Ammon's horn (tissue), 1 donor: Measurements from ENCODE around the gene SULT4A1.
"Not testable (repeated sequence)": the region's sequence is repeated elsewhere in the genome, so short reads cannot be mapped to it uniquely, and the experiment has no call there.

Experiments
- DNase-seq: peaks from one replicate; pipeline ENCODE4 v3.0.0-alpha.2; 2016; ENCODE audit warnings: low spot score

The SULT4A1 gene

DNA sequence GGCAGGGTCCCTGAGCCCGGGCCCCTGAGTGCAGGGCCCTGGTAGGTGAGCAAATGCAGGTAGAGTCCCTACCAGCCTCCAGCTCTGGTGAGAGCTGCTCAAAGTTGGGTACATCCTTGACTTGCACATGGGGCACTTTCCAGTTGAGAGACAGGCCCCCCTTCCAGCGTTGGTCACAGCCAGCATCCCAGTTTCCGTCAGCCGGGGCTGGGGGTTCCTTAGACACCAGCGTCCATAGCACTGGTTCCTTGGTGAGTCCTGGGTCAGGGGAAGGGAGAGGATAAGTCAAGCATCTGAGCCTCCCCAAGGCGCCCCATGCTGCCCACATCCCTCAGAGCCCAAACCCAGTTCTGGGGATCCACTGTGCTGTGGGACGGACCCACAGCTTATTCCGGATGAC is 23.9 kb upstream of the SULT4A1 start:
- DNase-seq = no peak

DNA sequence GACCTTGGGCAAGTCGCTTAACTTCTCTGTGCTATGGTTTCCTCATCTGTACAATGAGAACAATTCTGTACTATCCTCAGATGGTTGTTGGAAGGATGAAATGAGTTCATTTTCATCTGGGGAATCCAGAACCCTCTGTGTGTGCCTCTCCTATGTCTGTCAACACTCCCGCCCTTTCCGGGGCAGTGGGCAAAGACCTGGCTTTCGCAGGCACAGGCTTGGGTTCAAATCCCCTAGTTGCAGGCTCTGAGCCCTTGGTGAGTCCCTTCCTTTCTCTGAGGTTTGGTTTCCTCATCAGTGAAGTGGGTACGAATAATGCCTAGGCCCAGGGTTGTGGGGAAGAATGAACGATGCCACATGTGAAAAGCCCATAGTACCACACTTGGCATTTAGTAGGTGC is 23.5 kb upstream of the SULT4A1 start:
- no peak for DNase-seq

DNA sequence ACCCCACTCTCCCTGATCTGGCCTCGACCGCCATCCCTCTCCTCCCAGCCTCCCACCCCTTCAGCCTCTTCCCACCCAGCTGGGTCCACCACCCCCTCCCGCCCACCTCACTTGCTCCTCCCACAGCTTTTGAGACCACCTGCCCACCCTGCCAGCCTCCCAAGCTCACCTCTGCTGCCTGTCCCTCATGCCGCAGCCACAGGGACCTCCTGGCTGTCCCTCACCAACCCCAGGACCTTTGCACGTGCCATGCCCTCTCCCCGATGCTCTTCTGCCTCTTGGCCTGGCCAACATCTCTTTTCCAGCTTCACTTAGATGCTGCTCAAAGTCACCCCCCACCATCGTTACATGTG is 23.0 kb upstream of the SULT4A1 start:
- no peak for DNase-seq

DNA sequence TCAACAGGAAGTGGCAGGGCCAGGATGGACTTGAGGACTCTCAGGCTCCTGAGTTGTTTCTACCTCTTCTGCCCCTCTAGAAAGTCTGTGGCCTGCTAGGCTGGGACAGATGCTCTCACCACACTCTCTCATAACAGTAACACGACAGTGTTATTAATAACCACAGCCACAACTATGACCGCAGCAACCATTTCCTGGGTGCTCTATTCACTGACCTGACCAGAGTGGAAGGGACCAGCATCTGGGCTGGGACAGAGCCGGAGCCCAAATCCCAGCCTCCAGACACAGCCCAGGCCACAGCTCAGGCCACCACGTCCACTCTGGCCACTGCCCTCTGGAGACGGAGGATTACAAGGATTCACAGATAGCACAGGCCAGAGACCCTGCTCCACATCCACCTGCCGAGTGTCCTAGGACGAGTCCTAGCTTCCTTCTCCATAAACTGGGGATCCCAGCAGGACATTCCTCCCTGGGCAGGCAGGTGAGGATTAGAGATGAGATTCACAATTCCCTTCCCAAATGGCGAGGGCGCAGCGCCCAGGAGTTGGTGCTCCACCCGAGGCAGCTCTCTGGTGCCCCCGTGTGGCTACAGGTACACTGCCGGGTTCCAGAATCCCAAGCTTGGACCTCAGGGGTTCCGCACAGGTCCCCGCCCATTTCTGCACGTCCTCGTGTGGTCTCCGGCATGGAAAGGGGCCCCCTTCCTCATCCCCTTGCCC is 22.4 kb upstream of the SULT4A1 start:
- peak; percentile 38 for DNase-seq

DNA sequence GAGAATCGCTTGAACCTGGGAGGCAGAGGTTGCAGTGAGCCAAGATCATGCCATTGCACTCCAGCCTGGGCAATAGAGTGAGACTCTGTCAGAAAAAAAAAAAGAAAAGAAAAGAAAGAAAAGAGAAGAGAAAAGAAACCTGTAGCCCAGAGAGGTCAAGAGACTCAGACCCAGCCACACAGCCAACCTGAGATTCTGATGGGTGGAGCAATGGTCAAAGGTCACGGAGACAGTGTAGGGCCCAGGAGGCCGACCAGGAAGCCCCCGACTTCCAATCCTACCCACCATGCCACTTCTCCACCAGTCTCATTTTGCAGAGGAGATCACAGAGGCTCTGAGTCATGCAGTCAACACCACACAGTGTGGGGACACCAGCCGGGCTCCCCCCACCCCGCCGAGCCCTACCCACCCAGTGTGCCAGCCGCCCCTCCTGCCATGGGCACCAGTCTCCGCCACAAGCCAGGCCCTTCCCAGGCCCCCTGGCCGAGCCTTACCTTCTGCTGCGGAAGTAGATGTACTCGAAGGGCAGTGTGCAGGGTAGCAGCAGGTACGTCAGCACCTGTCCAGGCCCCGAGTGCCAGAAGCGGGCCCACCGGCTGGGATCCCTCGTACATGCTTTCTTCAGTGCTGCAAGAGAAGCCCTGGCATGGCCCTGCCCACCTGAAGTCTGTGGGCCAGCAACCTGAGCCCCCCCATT is 21.6 kb upstream of the SULT4A1 start:
- DNase-seq = no peak

DNA sequence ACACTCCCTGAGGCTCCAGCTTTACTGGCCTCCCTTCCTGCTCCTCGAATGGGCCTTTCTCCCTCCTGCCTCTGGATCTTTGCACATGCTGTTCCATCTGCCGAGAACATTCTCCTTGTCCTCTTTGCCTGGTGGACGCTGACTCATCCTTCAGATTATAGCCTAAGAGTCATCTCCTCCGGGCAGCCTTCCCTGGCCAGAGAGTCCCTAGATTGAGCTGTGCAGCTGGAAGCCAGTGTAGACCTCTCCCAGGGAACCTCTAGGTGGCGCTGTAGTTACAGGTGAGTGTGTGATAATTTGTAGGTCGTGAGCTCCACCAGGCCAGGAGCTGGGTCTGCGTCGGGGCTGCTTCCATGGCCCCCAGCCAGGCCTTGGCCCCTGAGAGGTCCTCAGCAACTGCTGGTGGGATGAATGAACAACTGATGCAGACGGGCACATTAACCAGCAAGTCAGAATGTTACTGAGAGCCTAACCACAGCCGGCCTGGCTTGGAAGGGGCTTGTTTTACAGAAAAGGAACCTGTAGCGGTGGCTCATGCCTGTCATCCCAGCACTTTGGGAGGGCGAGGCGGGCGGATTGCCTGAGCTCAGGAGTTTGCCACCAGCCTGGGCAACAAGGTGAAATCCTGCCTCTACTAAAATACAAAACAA is 20.8 kb upstream of the SULT4A1 start:
- peak; percentile 25 for DNase-seq

DNA sequence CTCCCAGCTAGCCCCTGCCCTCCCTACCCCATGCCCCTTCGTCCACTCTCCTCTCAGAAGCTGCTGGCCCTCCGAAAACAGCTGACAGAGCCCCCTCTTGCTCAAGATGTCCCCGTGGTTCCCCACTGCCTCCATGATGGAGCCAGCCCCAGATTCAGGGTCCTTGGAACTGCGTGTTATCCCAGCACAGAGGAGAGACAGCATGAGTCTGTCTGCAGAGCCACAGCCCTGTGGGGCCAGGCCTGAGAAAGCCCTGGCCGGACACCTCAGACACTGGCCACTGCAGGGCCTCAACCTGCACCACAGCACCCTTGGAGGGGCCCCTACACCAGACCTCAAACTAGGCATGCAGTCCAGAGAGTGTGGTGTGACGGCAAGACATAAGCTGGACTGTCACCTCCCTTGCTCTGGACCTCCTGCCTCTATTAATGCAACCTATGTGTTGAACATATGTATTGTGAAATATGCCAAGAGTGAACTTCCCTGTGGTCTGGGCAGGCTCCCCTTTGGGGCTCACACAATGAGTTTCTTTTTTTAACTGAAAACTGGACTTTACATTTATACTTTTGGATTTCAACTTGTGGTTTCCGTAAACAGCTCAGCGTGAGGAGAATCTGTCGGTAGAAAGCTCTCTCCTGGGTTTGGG is 19.9 kb upstream of the SULT4A1 start:
- no peak for DNase-seq

DNA sequence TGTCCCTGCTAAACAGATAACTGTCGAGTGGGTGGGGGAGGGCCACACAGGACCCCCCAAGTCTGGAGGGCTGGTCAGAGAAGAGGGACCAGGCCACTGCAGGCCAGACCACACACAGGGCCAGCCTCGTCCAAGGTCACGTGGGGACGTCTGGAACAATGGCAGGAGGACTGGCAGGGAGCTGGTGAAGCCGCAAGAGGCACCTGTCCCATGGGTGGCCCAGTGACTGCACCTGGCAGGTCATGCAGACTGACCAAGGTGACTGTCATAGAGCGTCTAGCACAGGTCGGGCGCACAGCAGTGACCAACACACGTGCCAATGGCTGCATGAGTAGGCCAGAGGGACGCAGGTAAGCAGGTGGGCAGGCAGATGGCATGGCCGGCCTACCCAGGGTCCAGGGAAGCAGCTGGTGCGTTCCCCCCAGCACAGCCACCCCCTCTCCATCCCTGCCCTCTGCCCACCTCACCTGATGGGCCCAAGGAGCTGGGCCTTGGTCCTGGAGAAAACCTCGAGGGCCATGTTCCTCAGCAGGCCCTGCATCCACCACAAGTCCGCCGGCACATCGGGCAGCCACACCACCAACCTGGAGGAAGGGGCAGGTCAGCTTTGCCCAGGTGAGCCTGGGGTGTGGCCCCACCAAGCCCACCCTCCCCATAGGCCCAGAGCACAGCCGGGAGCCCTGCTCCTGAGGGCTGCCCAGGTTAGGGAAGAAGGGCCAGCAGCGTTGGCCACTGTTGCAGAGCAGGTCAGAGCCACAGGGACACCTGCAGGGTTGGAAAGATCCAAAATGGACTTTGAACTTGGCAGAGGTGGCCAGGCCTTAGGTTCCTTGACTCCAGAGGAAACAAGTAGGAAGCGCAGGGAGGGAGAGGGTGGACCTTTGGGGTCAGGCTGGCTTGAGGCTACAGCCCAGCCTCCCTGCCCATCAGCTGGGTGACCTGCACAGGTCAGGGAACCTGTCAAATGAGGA is 19.1 kb upstream of the SULT4A1 start:
- DNase-seq = no peak

DNA sequence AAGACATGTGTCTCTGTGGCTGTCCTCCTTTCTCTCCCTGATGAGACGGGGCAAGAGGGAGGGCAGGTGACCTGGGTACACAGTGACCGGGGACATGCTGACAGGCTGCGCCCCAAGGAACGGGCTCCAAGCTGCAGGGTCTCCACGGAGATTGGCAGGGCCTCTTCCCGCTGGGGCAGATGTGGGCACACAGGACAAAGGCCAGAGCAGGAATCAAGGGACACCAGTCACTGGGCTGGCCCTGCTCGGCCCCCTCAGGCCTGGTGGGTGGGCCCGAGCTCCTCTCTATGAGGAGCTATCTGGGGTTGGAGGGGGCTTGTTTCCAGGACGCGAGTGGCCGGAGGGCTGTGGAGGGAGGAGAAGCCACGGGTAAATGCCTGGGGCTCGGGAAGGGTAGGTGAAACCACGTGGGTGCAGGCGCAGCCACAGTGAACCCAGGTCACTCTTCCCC is 18.3 kb upstream of the SULT4A1 start:
- DNase-seq = no peak

DNA sequence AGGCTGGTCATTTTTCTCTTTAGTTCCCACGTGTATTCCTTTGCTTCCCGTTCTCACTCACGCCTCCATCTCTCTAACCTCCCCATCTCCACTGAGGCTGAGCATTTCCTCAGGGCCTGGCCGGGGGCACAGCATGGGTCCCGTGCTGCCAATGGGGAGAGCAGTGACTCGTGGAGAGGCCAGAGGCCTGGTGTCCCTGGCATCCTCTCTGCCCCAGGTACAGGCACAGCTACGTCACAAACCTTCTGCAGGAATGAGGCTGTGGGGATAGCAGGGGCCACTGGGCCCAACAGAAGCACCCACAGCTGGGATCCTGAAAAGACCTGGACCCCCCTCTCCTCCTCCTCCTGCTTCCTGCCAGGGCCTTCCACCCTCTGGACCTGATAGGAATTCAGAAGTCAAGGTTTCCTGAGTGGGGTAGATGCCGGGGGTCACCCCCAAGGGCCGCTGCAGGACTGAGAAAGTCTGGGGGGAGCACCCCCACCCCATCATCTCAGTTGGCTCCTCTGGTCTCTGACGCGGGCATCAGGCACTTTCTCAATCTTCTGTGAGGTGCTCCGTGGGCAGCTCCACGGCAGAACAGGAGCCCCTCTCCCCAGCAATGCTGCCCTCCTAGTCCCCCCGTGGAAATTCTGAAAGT is 17.7 kb upstream of the SULT4A1 start:
- DNase-seq = no peak

DNA sequence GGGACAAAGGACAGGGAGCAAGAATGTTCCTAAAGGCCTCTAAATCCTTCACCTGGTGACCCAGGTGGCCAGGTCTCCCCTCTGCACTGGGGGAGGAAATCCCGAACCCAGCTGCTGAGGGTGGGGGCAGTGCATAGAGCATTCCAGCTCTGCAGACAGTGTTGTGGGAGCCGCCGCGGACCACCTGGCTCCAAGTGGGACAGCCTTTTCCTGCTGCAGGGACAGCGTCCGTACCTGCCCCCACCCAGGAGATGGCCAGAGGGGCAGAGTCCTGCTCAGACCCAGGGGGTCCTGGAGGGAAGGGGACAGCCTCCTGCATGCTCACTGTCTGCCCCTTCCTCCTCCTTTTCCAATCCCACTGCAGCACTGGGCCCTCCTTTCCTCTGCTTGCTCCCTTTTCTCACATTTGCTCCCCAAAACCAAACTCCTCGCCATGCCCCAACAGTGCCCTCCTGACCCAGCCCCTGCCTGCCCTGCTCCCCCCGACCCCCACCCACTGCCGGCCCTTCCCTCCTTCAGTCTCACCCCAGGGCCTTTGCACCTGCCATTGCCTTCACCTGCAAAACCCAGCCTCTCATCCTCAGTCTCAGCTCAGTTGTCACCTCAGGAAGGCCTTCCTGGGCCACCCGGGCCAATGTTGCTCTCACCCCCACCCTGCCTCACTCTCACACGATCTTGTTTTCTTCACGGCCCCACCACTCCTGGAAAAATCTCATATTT is 16.7 kb upstream of the SULT4A1 start:
- no peak for DNase-seq

DNA sequence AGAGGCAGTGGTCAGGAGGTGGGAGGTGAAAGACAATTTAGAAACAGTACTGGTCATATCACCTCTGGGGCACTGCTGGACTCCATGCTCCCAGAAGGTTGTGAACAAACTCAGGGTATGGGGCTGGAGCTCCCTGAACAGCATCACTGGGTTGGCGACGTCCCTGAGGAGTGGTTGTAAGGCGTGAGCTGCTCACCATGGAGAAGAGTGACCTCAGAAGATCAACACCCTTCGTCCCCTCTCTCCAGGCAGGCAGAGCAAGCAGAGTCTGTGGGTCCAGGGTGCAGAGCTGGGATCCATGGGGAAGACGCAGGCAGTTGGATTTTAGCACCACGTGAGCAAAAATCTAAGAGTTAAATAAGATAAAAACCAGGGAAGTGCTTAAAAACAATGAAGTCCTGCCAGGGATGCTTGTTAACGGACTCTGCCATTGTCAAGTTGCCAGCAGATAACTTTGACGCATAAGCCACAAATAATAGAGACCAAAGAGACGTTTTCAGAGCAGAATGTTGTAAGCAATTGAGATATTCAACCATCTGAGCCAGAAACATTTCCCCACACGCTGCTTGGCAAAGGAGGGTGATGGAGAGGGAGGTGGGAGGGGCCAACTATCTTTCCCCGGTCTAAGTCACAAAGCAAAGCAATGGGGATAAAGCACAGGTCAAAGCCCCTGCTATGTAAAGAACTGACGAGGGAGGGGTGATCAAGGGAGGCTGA is 15.9 kb upstream of the SULT4A1 start:
- DNase-seq = no peak

DNA sequence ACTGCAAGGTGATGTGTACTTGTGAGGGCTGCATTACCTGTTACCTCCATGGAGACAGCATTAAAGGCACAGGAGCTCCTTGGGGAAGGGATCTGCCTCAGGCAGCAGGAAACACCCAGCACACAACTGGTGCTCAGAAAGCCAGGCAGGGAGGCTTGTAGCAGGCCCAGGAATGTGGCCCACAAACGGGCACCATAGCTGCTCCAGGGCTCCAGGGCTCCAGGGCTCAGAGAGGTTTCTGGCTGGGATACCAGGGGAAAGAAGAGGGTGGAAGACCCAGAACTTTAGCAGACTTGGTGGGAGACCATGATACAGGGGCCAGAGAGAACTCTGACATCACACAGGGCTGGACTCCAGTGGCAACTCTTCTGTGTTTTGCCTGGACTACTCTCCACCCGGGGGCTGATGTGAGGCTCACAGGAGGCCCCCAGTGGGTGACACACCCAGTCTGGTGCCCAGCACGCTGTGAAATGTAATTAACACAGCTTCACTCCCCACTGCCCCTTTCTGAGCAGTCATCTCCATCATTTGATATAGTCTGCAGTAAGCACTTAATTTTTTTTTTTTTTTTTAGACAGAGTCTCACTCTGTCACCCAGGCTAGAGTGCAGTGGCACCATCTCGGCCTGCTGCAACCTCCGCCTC is 14.7 kb upstream of the SULT4A1 start:
- no peak for DNase-seq

DNA sequence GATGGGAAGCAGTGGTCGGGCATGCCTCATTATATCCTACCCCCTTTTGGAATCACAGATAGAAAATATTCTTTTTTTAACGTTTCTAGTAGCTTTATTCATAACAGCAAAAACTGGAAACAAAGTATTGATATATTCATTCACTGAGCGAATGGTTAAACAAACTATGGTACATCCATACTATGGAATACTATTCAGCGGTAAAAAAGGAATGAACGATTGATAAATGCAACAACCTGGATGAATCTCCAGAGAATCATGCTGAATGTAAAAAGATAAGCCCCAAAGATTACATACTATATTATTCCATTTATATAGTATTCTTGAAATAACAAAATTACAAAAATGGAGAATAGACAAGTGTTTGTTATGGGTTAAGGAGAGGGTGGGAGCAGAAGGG is 7.5 kb upstream of the SULT4A1 start:
- DNase-seq = no peak

DNA sequence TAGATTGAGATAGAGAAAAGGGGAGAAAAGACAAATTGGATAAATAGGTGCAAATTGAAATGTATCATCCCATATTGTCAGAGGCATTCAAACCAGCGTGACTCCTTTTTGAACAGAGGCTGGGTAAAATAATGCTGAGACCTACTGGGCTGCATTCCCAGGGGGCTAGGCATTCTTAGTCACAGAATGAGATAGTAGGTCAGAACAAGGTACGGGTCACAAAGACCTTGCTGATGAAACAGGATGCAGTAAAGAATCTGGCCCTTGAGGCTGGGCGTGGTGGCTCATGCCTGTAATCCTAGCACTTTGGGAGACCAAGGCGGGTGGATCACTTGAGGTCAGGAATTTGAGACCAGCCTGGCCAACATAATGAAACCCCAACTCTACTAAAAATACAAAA is 6.7 kb upstream of the SULT4A1 start:
- DNase-seq = not testable (repeated sequence)

DNA sequence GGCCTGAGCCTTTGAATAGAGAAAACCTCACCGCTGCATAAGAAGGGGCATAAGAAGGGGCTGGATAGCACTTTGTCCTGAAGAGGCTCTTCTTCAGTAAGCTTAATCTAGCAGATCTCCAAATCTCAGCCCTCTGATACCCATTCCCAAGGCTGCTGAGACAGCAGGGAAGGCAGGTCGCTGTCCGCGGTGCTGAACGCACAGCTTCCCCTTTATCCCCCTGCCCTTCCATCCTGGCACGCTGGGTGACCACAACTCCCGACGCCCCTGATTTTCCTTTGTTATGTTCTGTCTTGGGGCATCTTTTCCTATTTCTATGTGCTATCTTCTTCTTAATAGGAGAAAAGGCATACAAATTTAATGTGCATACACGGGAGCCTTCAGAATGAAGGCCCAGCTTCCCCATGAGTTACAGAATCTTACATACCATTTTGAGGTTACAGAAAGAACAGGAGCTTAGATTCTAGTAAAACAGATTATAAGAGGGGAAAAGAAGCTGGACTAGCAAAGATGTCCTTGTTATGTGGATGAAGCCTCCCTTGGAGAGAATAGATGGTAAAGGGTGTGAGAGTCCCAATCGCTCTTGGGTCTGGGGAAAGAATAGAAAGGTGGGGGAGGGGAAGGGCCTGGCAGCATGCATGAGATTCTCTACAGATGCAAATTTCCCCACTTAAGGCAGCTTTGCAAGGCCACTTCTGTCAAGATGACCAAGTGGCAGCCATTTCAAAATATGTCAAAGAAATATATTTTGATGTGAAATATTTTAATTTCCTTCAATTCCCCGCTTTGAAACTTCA is 5.7 kb upstream of the SULT4A1 start:
- peak; percentile 62 for DNase-seq

DNA sequence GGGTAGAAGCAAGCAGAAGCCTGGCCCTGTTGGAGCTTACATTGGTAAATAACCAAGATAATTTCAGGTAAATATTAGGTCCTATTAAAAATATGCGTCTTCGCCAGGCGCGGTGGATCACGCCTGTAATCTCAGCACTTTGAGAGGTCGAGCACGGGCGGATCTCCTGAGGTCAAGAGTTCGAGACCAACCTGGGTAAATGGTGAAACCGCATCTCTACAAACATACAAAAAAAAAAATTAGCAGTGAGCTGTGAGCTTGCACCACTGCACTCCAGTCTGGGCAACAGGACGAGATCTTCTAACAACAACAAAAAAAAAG is 529 bp upstream of the SULT4A1 start:
- DNase-seq = no peak

DNA sequence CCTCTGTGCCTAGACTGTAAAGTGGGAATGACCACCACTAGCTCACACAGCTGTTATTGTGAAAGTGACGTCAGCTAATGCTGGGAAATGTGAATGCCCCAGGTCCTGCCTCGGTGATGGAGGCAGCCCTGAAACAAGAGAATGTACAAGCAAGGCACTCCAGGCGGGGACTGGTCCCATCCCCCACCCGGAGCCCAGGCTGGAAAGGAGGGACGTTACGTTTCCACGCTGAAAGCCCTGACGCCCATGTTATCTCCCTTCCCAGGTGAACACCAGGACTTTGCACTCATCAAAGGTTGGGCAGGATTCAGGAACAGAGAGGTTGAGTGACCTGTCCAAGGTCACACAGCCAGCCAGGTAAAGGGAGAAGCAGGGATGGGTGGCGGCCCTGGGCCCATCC is 784 bp downstream of the SULT4A1 start:
- DNase-seq = peak; percentile 25

DNA sequence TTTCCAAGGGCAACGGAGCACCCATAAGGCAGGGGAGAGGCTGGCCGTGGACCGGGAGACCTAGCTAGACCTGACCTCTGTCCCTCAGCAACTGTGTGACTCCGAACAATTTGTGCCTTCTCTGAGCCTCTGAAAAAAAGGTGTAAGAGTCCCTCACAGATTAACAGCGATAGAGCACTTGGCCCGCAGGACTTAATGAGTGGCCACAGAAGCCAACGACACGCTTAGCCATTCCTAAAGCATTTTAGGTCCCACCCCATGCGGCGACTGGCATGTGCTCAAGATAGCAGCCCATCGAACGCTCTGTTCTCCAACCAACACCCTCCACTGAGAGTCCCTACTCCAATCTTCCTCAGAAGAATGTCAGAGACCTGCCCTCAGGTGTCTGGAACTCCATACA is 1.5 kb downstream of the SULT4A1 start:
- DNase-seq = no peak
